B cell (primary cell): ENCODE measurements around the gene RAP1GDS1. TPM values are rescaled to one million over a fixed set of nuclear protein-coding genes. Genes with fewer than 3 reads are reported as not detected.
"Not testable (repeated sequence)": the region's sequence is repeated elsewhere in the genome, so short reads cannot be mapped to it uniquely, and the experiment has no call there.

Source experiments
- ATAC-seq: fragments of 200-7000 bp; cut with Tn5 transposase; one replicate; pipeline ENCODE4 v1.10.0; 2021; ENCODE audit warnings: low read depth, mild to moderate bottlenecking, moderate number of reproducible peaks, moderate library complexity
- CTCF ChIA-PET: fragments of 350-600 bp; sonication (Branson Sonifier 250); formaldehyde crosslinking; loops from one replicate; lab custom pipeline; 2021; ENCODE audit warnings: antibody characterized with exemption, inconsistent platforms; lab: Charles Lee
- POLR2A ChIA-PET: fragments of 350-600 bp; sonication (Branson Sonifier 250); formaldehyde crosslinking; loops from one replicate; lab custom pipeline; 2021; ENCODE audit warnings: antibody characterized with exemption; lab: Charles Lee
- DNase-seq: peaks from one replicate; pipeline ENCODE4 v3.0.0; 2013
- H2AFZ ChIP-seq: 2 replicates; pipeline ENCODE4 v1.6.1; 2012; ENCODE audit warnings: mild to moderate bottlenecking, low read depth, low read length; ENCODE audit not compliant: insufficient read depth, poor library complexity, severe bottlenecking
- H3K27ac ChIP-seq, 2 donors: 1 replicate in 1 of 2; 2 replicates in 1 of 2; pipeline ENCODE4 v1.5.1; 2012 to 2013; ENCODE audit warnings: low read length in 2 of 2, mild to moderate bottlenecking in 2 of 2, moderate library complexity in 1 of 2
- H3K27me3 ChIP-seq, 4 experiments: fragments of 200-600 bp in 1 of 4; sonication (generic) in 1 of 4; replicated peaks in 1 of 4; 1 replicate in 2 of 4; 2 replicates in 2 of 4; pipeline versions ENCODE4 v1.6.1 to v1.7.0; 2013 to 2016; ENCODE audit warnings: low read length in 3 of 4, mild to moderate bottlenecking in 2 of 4, mixed read lengths in 1 of 4, moderate library complexity in 1 of 4; ENCODE audit not compliant: insufficient read depth in 4 of 4, control insufficient read depth in 3 of 4; ENCODE audit errors: control extremely low read depth in 1 of 4
- H3K36me3 ChIP-seq, 2 experiments: replicated peaks in 1 of 2; 1 replicate in 1 of 2; 2 replicates in 1 of 2; pipeline versions ENCODE4 v1.6.1 to v1.7.1; 2013; ENCODE audit warnings: low read length in 1 of 2; ENCODE audit not compliant: insufficient read depth in 2 of 2, control insufficient read depth in 1 of 2; ENCODE audit errors: control extremely low read depth in 1 of 2, extremely low read depth in 1 of 2
- H3K4me1 ChIP-seq, 2 donors: fragments of 200-600 bp in 1 of 2; sonication (generic) in 1 of 2; 1 replicate in 1 of 2; 2 replicates in 1 of 2; pipeline versions ENCODE4 v1.5.1 to v1.6.1; 2013 to 2017; ENCODE audit warnings: low read length in 2 of 2; ENCODE audit not compliant: control insufficient read depth in 2 of 2, insufficient read depth in 2 of 2
- H3K4me2 ChIP-seq: replicated peaks from 2 replicates; pipeline ENCODE3; 2012; ENCODE audit warnings: mild to moderate bottlenecking, low read depth, low read length; ENCODE audit not compliant: poor library complexity, severe bottlenecking
- H3K4me3 ChIP-seq, 5 experiments: fragments of 200-600 bp in 1 of 5; sonication (generic) in 1 of 5; 1 replicate in 3 of 5; 2 replicates in 2 of 5; pipeline versions ENCODE4 v1.5.1 to v1.7.0; 2011 to 2016; ENCODE audit warnings: low read length in 4 of 5, mild to moderate bottlenecking in 4 of 5, low read depth in 2 of 5, control low read depth in 1 of 5, moderate library complexity in 1 of 5; ENCODE audit not compliant: insufficient read depth in 1 of 5; ENCODE audit errors: control extremely low read depth in 1 of 5, extremely low read depth in 1 of 5
- H3K79me2 ChIP-seq: fragments of 200-600 bp; sonication (generic); one replicate; pipeline ENCODE4 v1.6.0; 2016; ENCODE audit warnings: low read length; ENCODE audit not compliant: control insufficient read depth, insufficient read depth
- H3K9ac ChIP-seq: fragments of 200-600 bp; sonication (generic); 2 replicates; pipeline ENCODE4 v1.6.1; 2017; ENCODE audit warnings: mild to moderate bottlenecking, low read length, moderate library complexity
- H3K9me3 ChIP-seq, 3 donors: one replicate each; pipeline versions ENCODE4 v1.6.1 to v1.7.1; 2013; ENCODE audit warnings: low read length in 2 of 3; ENCODE audit not compliant: control insufficient read depth in 2 of 3, insufficient read depth in 1 of 3; ENCODE audit errors: control extremely low read depth in 1 of 3
- H4K20me1 ChIP-seq: 2 replicates; pipeline ENCODE4 v1.6.0; 2012; ENCODE audit warnings: mild to moderate bottlenecking, low read length; ENCODE audit not compliant: insufficient read depth, control insufficient read depth, poor library complexity, severe bottlenecking
- H3K27ac Mint-ChIP-seq: one replicate; pipeline ENCODE4 v1.8.0; 2021; ENCODE audit warnings: mixed read lengths
- H3K27me3 Mint-ChIP-seq: one replicate; pipeline ENCODE4 v1.8.0; 2021; ENCODE audit warnings: mixed read lengths
- H3K4me1 Mint-ChIP-seq: one replicate; pipeline ENCODE4 v1.8.0; 2021; ENCODE audit warnings: mixed read lengths
- H3K4me3 Mint-ChIP-seq: one replicate; pipeline ENCODE4 v1.8.0; 2021; ENCODE audit warnings: mixed read lengths
- H3K9me3 Mint-ChIP-seq: one replicate; pipeline ENCODE4 v1.8.0; 2022; ENCODE audit warnings: mixed read lengths; ENCODE audit not compliant: insufficient read depth
- CTCF ChIP-seq: fragments of 200-600 bp; IDR thresholded peaks from one replicate; pipeline ENCODE4 v1.8.0; 2022; ENCODE audit warnings: antibody characterized with exemption, mild to moderate bottlenecking
- EZH2 ChIP-seq: IDR thresholded peaks from 2 replicates; pipeline ENCODE4 v1.6.1; 2012; ENCODE audit warnings: borderline replicate concordance, low read depth, mild to moderate bottlenecking, moderate library complexity, low read length; ENCODE audit not compliant: insufficient read depth, poor library complexity, severe bottlenecking
- WGBS: methylation state at CpG from one replicate; pipeline ENCODE4 v1.1.5; 2013; ENCODE audit warnings: missing lambda C conversion rate; ENCODE audit not compliant: insufficient coverage; 5-methylcytosine and 5-hydroxymethylcytosine counted together
- intact Hi-C: fragments of 100-400 bp; cut with micrococcal nuclease; formaldehyde crosslinking; loops from one replicate; pipeline ENCODE4 v1.10.0; 2022
- polyA plus RNA-seq: library from polyadenylated mRNA; depleted of rRNA; stranded (reverse); fragments of >200 nt; gene quantifications from 2 replicates; pipeline ENCODE4 v1.2.3, GENCODE V29; 2012
- total RNA-seq, 2 donors: library from RNA; stranded (reverse); fragments of 120-200 nt in 1 of 2; gene quantifications; 1 replicate in 1 of 2; 2 replicates in 1 of 2; pipeline versions ENCODE4 v1.2.3 to v1.2.4, GENCODE V29; 2013 to 2022

Gene RAP1GDS1
- total and polyA plus RNA-seq, 2 donors (not counting 1 experiment from before 2014, with no cell fraction given): 23.6 to 66.3 TPM

- WGBS: 100% methylated on average over 3 of the region's 3 CpGs
- POLR2A ChIA-PET: no interaction called here
- no peak for ATAC-seq
- no peak overlapping the region for H3K4me2 ChIP-seq
- H3K4me1 Mint-ChIP-seq: peaks cover 59% of the 10 kb centered on the region
- H3K27me3 Mint-ChIP-seq: no peaks in the 10 kb centered on the region
- no peak for DNase-seq
- H3K27me3 ChIP-seq: no peaks in the 10 kb centered on the region
- TF ChIP-seq CTCF: no peak
- TF ChIP-seq EZH2: no peak
- CTCF ChIA-PET: interaction anchor here (0.7 kb wide), 1 partner anchor 22 kb away, joined by 3 read pairs; no protein-coding TSS in a partner anchor
- H3K4me3 Mint-ChIP-seq: no peak overlapping the region
- no peaks in the 10 kb centered on the region for H3K9me3 ChIP-seq
- no peak overlapping the region for H3K27ac ChIP-seq
- no peak overlapping the region for H2AFZ ChIP-seq
- no peaks in the 10 kb centered on the region for H3K36me3 ChIP-seq
- peaks cover 16 to 25% of the 10 kb centered on the region in 2 donors for H3K4me1 ChIP-seq
- H3K9ac ChIP-seq: no peak overlapping the region
- intact Hi-C loops: no loop called here
- no peak overlapping the region for H3K4me3 ChIP-seq
- H3K27ac Mint-ChIP-seq: no peak overlapping the region
- H3K9me3 Mint-ChIP-seq: no peaks in the 10 kb centered on the region
- peaks cover 55% of the 10 kb centered on the region for H3K79me2 ChIP-seq
- no peaks in the 10 kb centered on the region for H4K20me1 ChIP-seq
Observed at GRCh38 chr4:98285676-98286075, 24.5 kb downstream of the RAP1GDS1 start.

- Histone ChIP-seq H3K9me3 (no peaks in the 10 kb centered on the region), H2AFZ (no peak overlapping the region), H3K4me2 (no peak overlapping the region), H3K4me1 (peaks cover 16 to 32% of the 10 kb centered on the region in 2 donors), H3K36me3 (no peaks in the 10 kb centered on the region), H3K27me3 (no peaks in the 10 kb centered on the region), H3K27ac (peak overlapping the region in 1 of 2 donors; percentile 39), H3K79me2 (peaks cover 67% of the 10 kb centered on the region), H3K4me3 (no peak overlapping the region), H4K20me1 (peaks cover 5% of the 10 kb centered on the region), H3K9ac (no peak overlapping the region)
- peaks cover 59% of the 10 kb centered on the region for H3K4me1 Mint-ChIP-seq
- ATAC-seq (no peak), DNase-seq (no peak)
- TF ChIP-seq EZH2 (no peak), CTCF (no peak)
- no peaks in the 10 kb centered on the region for H3K27me3 Mint-ChIP-seq
- H3K27ac Mint-ChIP-seq: no peak overlapping the region
- POLR2A ChIA-PET: no interaction called here
- intact Hi-C loops: no loop called here
- no peaks in the 10 kb centered on the region for H3K9me3 Mint-ChIP-seq
- CTCF ChIA-PET: no interaction called here
- no peak overlapping the region for H3K4me3 Mint-ChIP-seq
Observed at GRCh38 chr4:98287328-98287727, 26.1 kb downstream of the RAP1GDS1 start.

- Histone ChIP-seq H3K9ac (peak overlapping the region; percentile 19), H3K27ac (peak overlapping the region; percentile 36 to 62), H3K79me2 (peaks cover 68% of the 10 kb centered on the region), H2AFZ (peak overlapping the region; percentile 31), H3K4me2 (peak overlapping the region; percentile 50), H3K4me1 (peaks cover 20 to 29% of the 10 kb centered on the region in 2 donors)
- CTCF ChIA-PET: interaction anchor here (1.4 kb wide), 1 partner anchor 179 kb away, joined by 3 read pairs; no protein-coding TSS in a partner anchor
- Mint-ChIP-seq H3K27ac (peak overlapping the region; percentile 89), H3K4me1 (peaks cover 55% of the 10 kb centered on the region), H3K4me3 (peak overlapping the region; percentile 81)
- H4K20me1 ChIP-seq, H3K27me3 Mint-ChIP-seq, POLR2A ChIA-PET, H3K36me3 ChIP-seq, intact Hi-C loops, H3K27me3 ChIP-seq, H3K4me3 ChIP-seq, H3K9me3 ChIP-seq, H3K9me3 Mint-ChIP-seq: not testable (repeated sequence)
- ATAC-seq: peak; percentile 39
- DNase-seq: peak; percentile 23
- no CpG with 5 or more reads among the region's 3 CpGs for WGBS
Observed at GRCh38 chr4:98288671-98289070, 27.5 kb downstream of the RAP1GDS1 start.
